Activated naive CD4-positive, alpha-beta T cell treated with anti-CD3 and anti-CD28 coated beads for 36 hours (primary cell): Measurements from ENCODE around the gene C16orf78. TPM values are rescaled to one million over a fixed set of nuclear protein-coding genes. Genes with fewer than 3 reads are reported as not detected.

ENCODE experiments used
- CTCF ChIA-PET: fragments of 350-600 bp; sonication (Branson Sonifier 250); formaldehyde crosslinking; loops from one replicate; lab custom pipeline; 2021; ENCODE audit warnings: antibody characterized with exemption; lab: Charles Lee
- DNase-seq: peaks from one replicate; pipeline ENCODE4 v3.0.0-alpha.2; 2020
- H3K27ac Mint-ChIP-seq: one replicate; pipeline ENCODE4 v1.8.0; 2021; ENCODE audit warnings: mild to moderate bottlenecking, mixed read lengths
- H3K27me3 Mint-ChIP-seq: one replicate; pipeline ENCODE4 v1.8.0; 2021; ENCODE audit warnings: low read depth, mixed read lengths
- H3K36me3 Mint-ChIP-seq: one replicate; pipeline ENCODE4 v1.8.0; 2021; ENCODE audit warnings: low read depth, mixed read lengths
- H3K4me1 Mint-ChIP-seq: one replicate; pipeline ENCODE4 v1.8.0; 2021; ENCODE audit warnings: low read depth, mixed read lengths
- H3K4me3 Mint-ChIP-seq: one replicate; pipeline ENCODE4 v1.8.0; 2021; ENCODE audit warnings: mild to moderate bottlenecking, moderate library complexity, mixed read lengths
- H3K9me3 Mint-ChIP-seq: one replicate; pipeline ENCODE4 v1.8.0; 2021; ENCODE audit warnings: mixed read lengths
- intact Hi-C: fragments of 100-400 bp; cut with micrococcal nuclease; formaldehyde crosslinking; loops from one replicate; pipeline ENCODE4 v1.15.1; 2023
- total RNA-seq, 2 experiments: library from RNA; stranded (reverse); gene quantifications; one replicate each; pipeline ENCODE4 v1.2.3, GENCODE V29; 2021

The C16orf78 gene, protein sequence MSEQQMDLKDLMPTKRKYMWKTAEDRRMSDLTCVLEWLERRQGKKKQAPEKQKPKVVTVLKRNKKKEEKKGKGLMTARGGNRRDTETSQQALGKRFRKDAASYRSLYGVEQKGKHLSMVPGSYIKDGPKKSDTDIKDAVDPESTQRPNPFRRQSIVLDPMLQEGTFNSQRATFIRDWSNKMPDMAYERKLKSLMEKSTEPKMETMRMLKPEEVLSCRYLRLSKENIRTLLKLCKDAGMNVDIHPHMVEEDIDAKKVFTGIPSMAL
- not detected for total RNA-seq

DNA sequence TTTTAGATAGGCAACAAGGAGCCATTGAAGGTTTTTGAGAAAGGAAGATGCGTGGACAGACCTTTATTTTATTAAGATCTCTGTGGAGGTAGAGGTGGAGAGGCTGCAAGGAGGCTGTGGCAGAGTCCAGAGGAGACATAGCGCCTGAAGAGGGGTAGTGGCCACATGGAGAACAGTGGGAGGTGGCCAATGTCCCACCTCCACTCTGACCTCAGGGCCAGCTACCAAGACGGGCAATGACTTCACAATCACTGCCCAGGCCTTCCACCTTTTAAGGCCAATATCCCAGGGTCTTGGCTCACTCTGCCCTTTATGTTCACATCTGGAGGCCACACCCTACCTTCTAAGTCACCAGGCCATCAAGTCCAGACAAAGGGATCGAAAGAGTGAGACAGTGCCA is at the start of gene C16orf78:
Gene C16orf78, plus strand, starts transcription at position 301 of the 400 bp plus-strand sequence. CDS start 136 bp downstream, outside the sequence.
- intact Hi-C loops, result no loop called here
- Mint-ChIP-seq H3K4me1 (no peaks in the 10 kb centered on the region), H3K9me3 (no peaks in the 10 kb centered on the region), H3K27ac (no peak within 1 kb of the TSS), H3K27me3 (peaks cover 2% of the 10 kb centered on the region), H3K36me3 (no peaks in the 10 kb centered on the region), H3K4me3 (no peak within 1 kb of the TSS)
- no peak for DNase-seq
- CTCF ChIA-PET, result no interaction called here

DNA sequence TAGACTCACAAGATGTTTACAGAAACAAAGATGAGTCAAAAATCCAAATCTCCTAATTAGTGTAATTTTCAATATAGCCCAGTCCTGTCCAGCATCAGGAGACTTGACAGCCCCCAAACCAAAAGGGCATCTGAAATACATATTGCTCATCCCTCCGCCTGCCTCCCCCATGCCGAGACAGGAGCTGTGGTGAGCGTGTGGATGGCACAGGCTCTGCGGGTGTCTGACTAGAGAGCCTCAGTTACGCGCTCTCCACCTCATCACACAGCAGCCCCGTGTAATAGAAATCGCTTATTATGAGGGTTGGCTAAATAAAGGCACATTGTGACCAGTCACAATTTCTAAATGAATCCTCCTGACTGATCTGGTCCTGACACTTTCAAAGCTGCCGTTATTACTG is 48.9 kb upstream of the C16orf78 start:
- no peaks in the 10 kb centered on the region for H3K36me3 Mint-ChIP-seq
- CTCF ChIA-PET, result no interaction called here
- H3K4me1 Mint-ChIP-seq, result no peaks in the 10 kb centered on the region
- intact Hi-C loops, result no loop called here
- DNase-seq, result no peak
- H3K9me3 Mint-ChIP-seq, result no peaks in the 10 kb centered on the region
- H3K4me3 Mint-ChIP-seq, result no peak overlapping the region
- peaks cover 4% of the 10 kb centered on the region for H3K27me3 Mint-ChIP-seq
- H3K27ac Mint-ChIP-seq, result no peak overlapping the region

DNA sequence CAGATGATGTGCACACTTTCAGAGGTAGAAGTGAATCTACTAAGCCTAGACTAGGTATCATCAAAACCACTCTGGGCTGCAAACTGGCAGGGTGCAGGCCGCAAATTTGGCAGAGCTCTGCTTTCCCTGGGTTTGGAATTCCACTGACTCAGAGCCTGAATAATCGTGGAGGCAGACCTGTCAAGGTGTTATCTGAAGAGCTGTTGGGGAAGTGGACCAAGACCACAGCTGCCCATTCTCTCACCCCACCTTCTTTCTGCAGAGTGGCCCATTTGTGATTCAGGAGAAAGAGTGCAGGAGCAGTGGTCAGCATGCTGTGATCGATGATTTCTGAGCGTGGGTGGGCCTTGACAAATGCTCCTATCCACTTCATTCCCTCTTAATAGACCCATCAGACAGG is 46.1 kb upstream of the C16orf78 start:
- Mint-ChIP-seq H3K27ac (no peak overlapping the region), H3K27me3 (peaks cover 4% of the 10 kb centered on the region), H3K36me3 (no peaks in the 10 kb centered on the region), H3K4me1 (no peaks in the 10 kb centered on the region), H3K9me3 (no peaks in the 10 kb centered on the region), H3K4me3 (no peak overlapping the region)
- CTCF ChIA-PET, result no interaction called here
- intact Hi-C loops, result no loop called here
- no peak for DNase-seq

DNA sequence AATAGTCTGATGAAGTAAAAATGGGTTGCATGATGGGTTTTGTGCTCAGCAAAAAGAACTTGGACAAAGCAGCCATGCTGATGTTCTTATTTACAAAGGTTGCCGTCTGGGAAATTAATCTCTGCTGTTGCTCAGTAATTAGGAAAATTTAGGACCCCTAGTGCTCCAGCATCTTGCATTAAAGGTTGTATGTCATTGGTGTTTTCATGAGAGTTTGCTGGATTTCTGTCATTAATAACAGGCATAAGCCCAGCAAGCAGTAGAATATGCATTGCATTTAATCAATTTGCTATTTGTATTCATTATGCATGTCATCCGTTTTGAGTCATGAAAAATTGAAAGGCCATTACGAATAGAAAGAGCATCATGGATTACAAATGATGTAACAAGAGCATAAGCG is 45.3 kb upstream of the C16orf78 start:
- Mint-ChIP-seq H3K27me3 (peaks cover 4% of the 10 kb centered on the region), H3K9me3 (no peaks in the 10 kb centered on the region), H3K4me3 (no peak overlapping the region), H3K4me1 (no peaks in the 10 kb centered on the region), H3K27ac (no peak overlapping the region), H3K36me3 (no peaks in the 10 kb centered on the region)
- CTCF ChIA-PET, result no interaction called here
- intact Hi-C loops, result no loop called here
- DNase-seq, result no peak

DNA sequence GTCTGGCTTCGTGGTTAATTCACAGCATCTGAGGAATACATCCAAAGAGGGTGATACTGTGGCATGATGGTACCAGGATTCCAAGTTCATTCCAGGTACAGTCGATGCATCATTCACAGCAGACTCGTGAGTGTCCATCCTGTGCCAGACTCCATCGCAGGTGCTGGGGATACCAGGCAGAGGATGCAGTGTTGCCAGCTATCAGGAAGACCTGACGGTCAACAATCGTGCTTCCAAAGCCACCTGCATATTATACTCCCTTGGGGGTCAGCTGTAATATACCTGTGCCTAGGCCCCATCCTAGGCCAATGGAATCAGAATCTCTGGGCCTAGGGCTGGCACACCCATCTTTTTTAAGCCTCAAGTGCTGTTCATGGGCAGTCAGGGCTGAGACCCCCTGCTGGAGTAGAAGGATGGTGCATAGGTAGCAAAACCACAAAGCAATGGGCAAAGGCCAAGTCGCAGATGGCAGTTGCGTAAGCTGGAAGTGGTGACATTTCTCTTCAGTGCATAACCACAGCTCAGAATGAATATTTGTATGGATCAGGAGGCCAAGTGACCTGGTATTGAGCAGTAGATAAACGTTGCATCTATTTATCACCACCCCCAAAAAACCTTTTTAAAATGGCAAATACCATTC is 42.9 kb upstream of the C16orf78 start:
- Mint-ChIP-seq H3K4me1 (no peaks in the 10 kb centered on the region), H3K36me3 (no peaks in the 10 kb centered on the region), H3K27me3 (peaks cover 2% of the 10 kb centered on the region), H3K27ac (no peak overlapping the region), H3K9me3 (no peaks in the 10 kb centered on the region), H3K4me3 (no peak overlapping the region)
- CTCF ChIA-PET, result no interaction called here
- no peak for DNase-seq
- intact Hi-C loops, result no loop called here

DNA sequence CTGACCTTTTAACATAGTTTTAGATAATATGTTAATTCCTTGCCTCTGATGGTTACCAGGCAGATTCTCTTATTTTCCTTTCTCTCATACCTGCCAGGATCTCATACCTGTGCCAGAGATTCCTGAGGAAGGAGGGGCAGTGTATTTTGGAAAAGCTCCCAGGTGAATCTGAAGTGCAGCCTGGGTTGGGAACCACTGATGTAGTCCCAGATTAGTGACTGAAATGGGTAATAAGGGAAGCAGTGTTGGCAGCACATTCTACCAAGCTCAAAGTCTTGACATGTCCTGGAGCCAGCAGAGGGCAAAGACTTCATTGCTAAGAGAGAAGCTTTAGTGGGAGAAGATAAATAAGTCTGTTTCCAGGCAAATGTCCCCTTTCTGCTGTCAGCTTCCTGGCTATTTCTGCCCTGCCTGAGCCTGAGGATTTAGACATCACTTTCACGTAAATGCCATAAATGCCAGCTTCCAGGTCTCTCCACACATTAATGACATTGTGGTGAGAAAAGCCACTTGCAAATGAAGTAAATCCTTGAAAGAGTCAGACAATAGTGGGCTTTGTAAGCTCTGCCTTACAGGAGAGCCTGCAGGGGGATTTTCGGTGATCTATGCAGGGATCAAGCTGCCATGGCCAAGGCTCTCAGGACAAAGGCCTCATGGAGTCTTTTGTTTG is 40.9 kb upstream of the C16orf78 start:
- H3K27me3 Mint-ChIP-seq, result peaks cover 13% of the 10 kb centered on the region
- CTCF ChIA-PET, result interaction anchor here (0.6 kb wide), 1 partner anchor 21 kb away, joined by 3 read pairs; no protein-coding TSS in a partner anchor
- no peak for DNase-seq
- intact Hi-C loops, result no loop called here
- no peak overlapping the region for H3K4me3 Mint-ChIP-seq
- no peaks in the 10 kb centered on the region for H3K4me1 Mint-ChIP-seq
- H3K9me3 Mint-ChIP-seq, result no peaks in the 10 kb centered on the region
- H3K36me3 Mint-ChIP-seq, result no peaks in the 10 kb centered on the region
- H3K27ac Mint-ChIP-seq, result no peak overlapping the region

DNA sequence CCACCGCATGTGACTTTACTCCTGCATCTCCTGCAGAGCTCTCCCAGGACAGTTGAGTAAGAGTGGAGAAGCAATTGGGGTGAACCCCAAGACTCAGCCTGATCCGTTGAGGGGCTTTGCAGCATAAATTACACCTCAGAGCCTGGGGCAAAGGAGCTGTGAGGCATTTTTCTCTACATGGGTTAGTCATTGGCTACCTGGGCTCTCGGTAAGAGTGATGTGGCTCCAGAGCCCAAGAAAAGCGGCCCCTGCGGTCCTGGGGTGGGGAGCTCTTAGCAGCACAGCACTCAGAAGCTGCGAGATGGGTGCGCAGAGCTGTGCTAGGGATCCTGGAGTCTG is 40.4 kb upstream of the C16orf78 start:
- DNase-seq, result no peak
- Mint-ChIP-seq H3K9me3 (no peaks in the 10 kb centered on the region), H3K4me3 (no peak overlapping the region), H3K36me3 (no peaks in the 10 kb centered on the region), H3K27me3 (peaks cover 14% of the 10 kb centered on the region), H3K4me1 (no peaks in the 10 kb centered on the region), H3K27ac (no peak overlapping the region)
- intact Hi-C loops, result no loop called here
- CTCF ChIA-PET, result interaction anchor here (0.6 kb wide), 1 partner anchor 21 kb away, joined by 3 read pairs; no protein-coding TSS in a partner anchor

DNA sequence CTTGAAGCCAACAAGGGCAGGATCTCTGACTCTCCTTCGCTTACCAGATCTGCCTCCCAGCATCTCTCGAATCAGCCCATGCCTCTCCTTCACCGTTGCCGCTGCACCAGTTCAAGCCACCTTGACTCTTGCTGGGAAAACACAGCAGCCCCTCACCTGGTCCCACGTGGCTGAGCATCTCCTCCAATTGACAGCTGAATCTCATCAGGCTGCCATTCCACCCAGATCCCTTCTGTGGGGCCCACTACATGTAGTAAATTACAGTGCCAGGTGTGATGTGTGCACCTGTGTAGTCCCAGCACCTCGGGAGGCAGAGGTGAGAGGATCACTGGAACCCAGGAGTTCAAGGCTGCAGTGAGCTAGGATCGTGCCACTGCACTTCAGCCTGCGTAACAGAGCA is 37.8 kb upstream of the C16orf78 start:
- H3K4me3 Mint-ChIP-seq, result no peak overlapping the region
- no peak overlapping the region for H3K27ac Mint-ChIP-seq
- no peaks in the 10 kb centered on the region for H3K36me3 Mint-ChIP-seq
- no peak for DNase-seq
- no peaks in the 10 kb centered on the region for H3K4me1 Mint-ChIP-seq
- intact Hi-C loops, result no loop called here
- CTCF ChIA-PET, result no interaction called here
- H3K9me3 Mint-ChIP-seq, result no peaks in the 10 kb centered on the region
- peaks cover 25% of the 10 kb centered on the region for H3K27me3 Mint-ChIP-seq

DNA sequence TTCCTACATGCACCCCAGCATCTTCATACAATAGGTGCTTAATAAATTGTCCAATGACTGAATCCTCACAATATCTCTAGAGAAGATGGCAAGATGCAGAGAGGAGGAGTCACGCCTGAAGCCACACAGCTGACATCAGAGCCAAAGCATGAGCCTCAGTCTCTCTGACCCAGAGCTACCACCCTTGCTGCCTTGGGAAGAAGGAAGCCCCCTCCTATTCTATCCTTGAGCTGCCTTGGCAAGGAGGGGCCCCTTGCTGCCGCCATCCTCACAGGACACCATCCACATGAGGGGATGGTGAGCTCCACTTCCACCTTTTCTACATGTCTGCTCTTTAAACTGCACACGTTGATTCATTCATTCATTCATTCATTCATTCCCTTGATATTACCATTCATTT is 37.0 kb upstream of the C16orf78 start:
- Mint-ChIP-seq H3K9me3 (no peaks in the 10 kb centered on the region), H3K36me3 (no peaks in the 10 kb centered on the region), H3K27me3 (peaks cover 28% of the 10 kb centered on the region), H3K27ac (no peak overlapping the region), H3K4me1 (no peaks in the 10 kb centered on the region), H3K4me3 (no peak overlapping the region)
- CTCF ChIA-PET, result no interaction called here
- no peak for DNase-seq
- intact Hi-C loops, result no loop called here

DNA sequence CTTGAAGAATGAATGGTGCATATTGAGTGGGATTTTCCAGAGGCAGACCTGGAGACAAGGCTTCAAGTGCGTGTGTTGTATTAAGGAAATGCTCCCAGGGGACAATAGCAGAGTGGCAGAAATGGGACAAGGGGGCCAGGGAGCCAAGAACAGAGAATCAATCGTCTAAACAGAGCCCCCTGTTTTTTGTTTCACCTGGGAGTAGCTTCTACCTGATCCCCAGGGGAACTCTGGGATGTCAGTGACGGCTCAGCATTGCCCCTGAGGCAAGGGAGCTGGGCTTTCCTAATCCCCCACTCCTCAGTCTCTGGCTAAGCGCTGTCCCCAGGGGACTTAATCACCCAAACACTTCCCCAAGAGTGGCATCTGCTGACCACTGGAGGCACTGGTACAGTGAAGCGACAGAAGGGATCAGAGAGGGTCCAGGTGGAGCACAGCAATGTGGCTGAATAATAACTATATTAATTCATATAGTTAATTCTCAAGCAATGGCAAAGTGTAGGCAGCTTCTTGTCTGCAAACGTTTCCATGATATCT is 35.7 kb upstream of the C16orf78 start:
- DNase-seq, result no peak
- CTCF ChIA-PET, result no interaction called here
- H3K4me3 Mint-ChIP-seq, result no peak overlapping the region
- no peaks in the 10 kb centered on the region for H3K36me3 Mint-ChIP-seq
- H3K4me1 Mint-ChIP-seq, result no peaks in the 10 kb centered on the region
- intact Hi-C loops, result no loop called here
- H3K9me3 Mint-ChIP-seq, result no peaks in the 10 kb centered on the region
- H3K27me3 Mint-ChIP-seq, result peaks cover 30% of the 10 kb centered on the region
- no peak overlapping the region for H3K27ac Mint-ChIP-seq

DNA sequence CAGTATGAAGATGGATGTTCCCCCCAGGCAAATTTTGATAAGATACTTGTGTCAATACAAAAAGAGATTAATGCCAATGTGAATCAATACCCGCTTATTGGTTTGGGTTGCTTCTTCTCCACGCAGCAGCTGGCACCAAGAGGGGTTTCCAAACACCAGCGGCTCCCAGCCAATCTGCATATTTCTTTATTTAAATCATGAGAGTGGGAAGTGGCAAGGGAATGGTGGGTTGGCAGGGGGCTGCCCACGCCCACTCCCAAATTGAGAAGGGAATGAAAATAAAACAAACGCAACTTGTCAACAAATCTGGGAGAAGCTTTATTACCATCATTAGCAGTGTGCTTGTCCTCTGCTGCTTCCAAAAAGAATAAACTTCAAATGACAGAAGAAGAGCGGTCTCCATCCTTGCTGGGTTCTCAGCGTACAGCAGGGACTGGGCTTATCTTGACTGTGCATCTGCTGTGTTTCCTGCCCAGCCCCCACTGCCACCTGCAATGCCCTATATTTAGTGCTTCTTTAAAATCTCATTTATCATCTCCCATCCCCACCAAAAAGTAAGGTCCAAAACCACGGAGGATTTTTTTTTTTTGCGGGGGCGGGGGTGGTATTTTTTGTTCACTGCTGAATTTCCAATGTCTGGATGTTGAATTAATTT is 34.9 kb upstream of the C16orf78 start:
- intact Hi-C loops, result no loop called here
- H3K4me1 Mint-ChIP-seq, result no peaks in the 10 kb centered on the region
- CTCF ChIA-PET, result no interaction called here
- peaks cover 30% of the 10 kb centered on the region for H3K27me3 Mint-ChIP-seq
- DNase-seq, result no peak
- no peaks in the 10 kb centered on the region for H3K36me3 Mint-ChIP-seq
- H3K9me3 Mint-ChIP-seq, result no peaks in the 10 kb centered on the region
- H3K27ac Mint-ChIP-seq, result no peak overlapping the region
- no peak overlapping the region for H3K4me3 Mint-ChIP-seq

DNA sequence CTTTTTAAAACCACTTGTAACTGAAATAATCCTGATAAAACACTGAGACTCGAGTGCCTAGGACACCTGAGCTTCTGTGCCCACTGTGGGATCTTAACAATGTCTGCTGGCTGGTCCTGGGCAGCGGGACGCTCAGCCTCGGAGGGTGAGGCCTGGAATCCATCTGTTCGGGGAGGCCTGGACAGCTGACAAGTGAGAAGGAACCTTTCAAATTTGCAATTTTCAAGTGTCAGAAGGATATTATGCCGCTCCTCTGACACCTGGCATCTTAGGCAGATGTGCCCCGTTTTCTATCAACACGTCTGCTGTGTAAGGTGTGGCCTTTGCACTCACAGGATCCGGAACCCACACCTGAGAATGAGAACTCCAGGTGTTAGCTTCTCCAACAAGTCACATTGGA is 33.1 kb upstream of the C16orf78 start:
- H3K4me1 Mint-ChIP-seq, result no peaks in the 10 kb centered on the region

More for the DNA sequence above, 33.1 kb upstream of the C16orf78 start:
- H3K4me3 Mint-ChIP-seq, result no peak overlapping the region
- H3K9me3 Mint-ChIP-seq, result no peaks in the 10 kb centered on the region
- no peaks in the 10 kb centered on the region for H3K36me3 Mint-ChIP-seq
- no peak for DNase-seq
- H3K27me3 Mint-ChIP-seq, result peaks cover 30% of the 10 kb centered on the region
- CTCF ChIA-PET, result no interaction called here
- H3K27ac Mint-ChIP-seq, result no peak overlapping the region
- intact Hi-C loops, result no loop called here
